K562 (cell line): ENCODE data around the gene PPIL1. TPM values are rescaled to one million over a fixed set of nuclear protein-coding genes. Genes with fewer than 3 reads are reported as not detected.
A peak's percentile ranks its signal among the peaks of the same experiment; 100 is the strongest.

Experiments
- BRF1 ChIP-seq: IDR thresholded peaks from 3 replicates; pipeline ENCODE4 v1.6.1; 2011; ENCODE audit warnings: borderline replicate concordance, mild to moderate bottlenecking; ENCODE audit not compliant: insufficient read length; ENCODE audit errors: extremely low read depth
- E2F4 ChIP-seq: sonication (generic); formaldehyde crosslinking; IDR thresholded peaks from 2 replicates; pipeline ENCODE4 v1.8.0; 2022; ENCODE audit warnings: mild to moderate bottlenecking, low read depth, missing genetic modification reagents
- GABPA ChIP-seq: fragments of 200-800 bp; sonication (Bioruptor generic); conservative IDR thresholded peaks from 2 replicates; pipeline ENCODE4 v1.6.1; 2016; ENCODE audit warnings: low read depth, missing genetic modification characterization, missing compliant biosample characterization
- HCFC1 ChIP-seq: IDR thresholded peaks from 2 replicates; pipeline ENCODE4 v1.6.1; 2012; ENCODE audit warnings: low read depth, low read length, improper control_type of control experiment
- HLTF ChIP-seq: fragments of 450-650 bp; IDR thresholded peaks from 2 replicates; pipeline ENCODE4 v1.6.1; 2016
- KDM1A ChIP-seq, 2 experiments: fragments of 450-650 bp; IDR thresholded peaks; 2 replicates each; pipeline ENCODE4 v1.6.1; 2016; ENCODE audit warnings: mild to moderate bottlenecking in 2 of 2
- MCM3 ChIP-seq: fragments of 450-650 bp; IDR thresholded peaks from 2 replicates; pipeline ENCODE4 v1.6.1; 2016
- PRPF4 ChIP-seq: fragments of 200-400 bp; formaldehyde crosslinking; IDR thresholded peaks from one replicate; pipeline ENCODE4 v1.6.1; 2017; ENCODE audit warnings: low read length, low read depth, mild to moderate bottlenecking; ENCODE audit not compliant: insufficient read depth, poor library complexity, severe bottlenecking
- PTTG1 ChIP-seq: fragments of 450-650 bp; IDR thresholded peaks from 2 replicates; pipeline ENCODE4 v1.6.1; 2016; ENCODE audit warnings: low read depth, mild to moderate bottlenecking, missing genetic modification characterization, missing compliant biosample characterization
- RBM34 ChIP-seq: fragments of 200-400 bp; formaldehyde crosslinking; IDR thresholded peaks from 2 replicates; pipeline ENCODE4 v1.6.1; 2018; ENCODE audit warnings: low read length, borderline replicate concordance; ENCODE audit not compliant: insufficient read depth
- RBM39 ChIP-seq: fragments of 200-400 bp; formaldehyde crosslinking; optimal IDR thresholded peaks from 2 replicates; pipeline ENCODE3; 2018; ENCODE audit warnings: low read depth, low read length
- TAF1 ChIP-seq: IDR thresholded peaks from 2 replicates; pipeline ENCODE4 v1.6.1; 2011; ENCODE audit warnings: mild to moderate bottlenecking, low read length, moderate library complexity; ENCODE audit not compliant: insufficient read depth, control insufficient read depth, severe bottlenecking; ENCODE audit errors: extremely low read depth
- TRIM28 ChIP-seq: fragments of 450-650 bp; IDR thresholded peaks from 2 replicates; pipeline ENCODE4 v1.6.1; 2017
- TSC22D4 ChIP-seq: fragments of 450-650 bp; IDR thresholded peaks from 2 replicates; pipeline ENCODE4 v1.6.1; 2016; ENCODE audit warnings: missing genetic modification characterization, missing biosample characterization, control low read depth
- ZNF354B ChIP-seq: fragments of 250-450 bp; sonication (Bioruptor Pico); IDR thresholded peaks from 2 replicates; pipeline ENCODE4 v1.4.0; 2020
- ZNF41 ChIP-seq: fragments of 250-450 bp; sonication (Bioruptor Pico); conservative IDR thresholded peaks from 2 replicates; pipeline ENCODE4 v1.4.0; 2020; ENCODE audit warnings: mild to moderate bottlenecking
- ZNF586 ChIP-seq: fragments of 450-650 bp; formaldehyde crosslinking; conservative IDR thresholded peaks from 2 replicates; pipeline ENCODE4 v1.4.0; 2020; ENCODE audit warnings: mild to moderate bottlenecking, moderate library complexity
- ZNF778 ChIP-seq: fragments of 450-650 bp; formaldehyde crosslinking; IDR thresholded peaks from 2 replicates; pipeline ENCODE4 v1.4.0; 2020; ENCODE audit warnings: mild to moderate bottlenecking, moderate library complexity
- ZNF780A ChIP-seq: fragments of 250-450 bp; sonication (Bioruptor Pico); IDR thresholded peaks from 2 replicates; pipeline ENCODE4 v1.5.0; 2021; ENCODE audit warnings: mild to moderate bottlenecking
- polyA plus RNA-seq, 8 experiments: library from polyadenylated mRNA; depleted of rRNA in 4 of 8; stranded (reverse) in 5 of 8; unstranded in 3 of 8; fragments of >200 nt; fragmentation: Nextera tagmentation in 2 of 8; fragmentation: Illumina TruSeq in 1 of 8; extraction: Ambion mirVana in 2 of 8; extraction: Trizol in 1 of 8; gene quantifications; 2 replicates each; pipeline versions ENCODE4 v1.2.1 to v1.2.3, GENCODE V29; 2011 to 2014; ENCODE audit warnings: inconsistent platforms in 1 of 8, missing spikeins in 1 of 8
- total RNA-seq, 7 experiments: library from RNA; depleted of rRNA in 6 of 7; stranded (reverse); fragments of >200 nt in 6 of 7; fragmentation: Illumina TruSeq in 2 of 7; extraction: Trizol in 2 of 7; gene quantifications; 2 replicates each; pipeline versions ENCODE4 v1.2.1 to v1.2.3, GENCODE V29; 2011 to 2021; ENCODE audit warnings: low replicate concordance in 1 of 7
- TF ChIP-seq, protein P1 (sequence below): IDR thresholded peaks from 2 replicates; pipeline ENCODE4 v1.6.1; 2012; ENCODE audit warnings: low read depth, low read length, improper control_type of control experiment, borderline replicate concordance
- TF ChIP-seq, protein P2 (sequence below): fragments of 250-450 bp; sonication (Bioruptor Pico); IDR thresholded peaks from 2 replicates; pipeline ENCODE4 v1.5.0; 2021; ENCODE audit warnings: mild to moderate bottlenecking, borderline replicate concordance
- TF ChIP-seq, protein P3 (sequence below): fragments of 250-450 bp; sonication (Bioruptor Pico); IDR thresholded peaks from 2 replicates; pipeline ENCODE4 v1.8.0; 2021; ENCODE audit warnings: moderate library complexity, mild to moderate bottlenecking, inconsistent platforms
- TF ChIP-seq, protein P4 (sequence below): fragments of 250-450 bp; sonication (Bioruptor Pico); IDR thresholded peaks from 2 replicates; pipeline ENCODE4 v1.5.0; 2021

The PPIL1 gene
- total and polyA plus RNA-seq, 9 of the 15 experiments (the other 6 are each of a cell fraction or from before 2014, with no cell fraction given), result 65.8 to 205 (median 130) TPM

DNA sequence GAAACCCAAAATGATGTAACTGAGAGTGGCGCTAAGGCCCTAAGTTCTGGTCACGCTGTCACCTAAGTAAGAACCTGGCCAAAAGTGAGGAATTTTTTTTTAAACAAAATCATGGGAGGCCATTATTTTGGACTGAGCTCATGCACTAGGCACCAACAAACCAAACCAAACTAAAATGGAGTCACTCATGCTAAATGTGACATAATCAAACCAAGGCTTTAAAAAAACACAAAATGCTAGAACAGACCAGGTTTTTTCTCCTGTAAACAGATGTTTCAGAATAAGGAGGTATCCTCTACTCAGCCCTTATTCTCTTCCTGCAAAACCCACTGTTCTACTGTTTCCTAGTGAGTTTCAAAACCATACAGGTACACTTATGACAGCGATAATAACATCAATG, 10.0 kb upstream of the PPIL1 start (continued):
- TF ChIP-seq E2F4 (CRISPR knock-in tag), result no peak
- TF ChIP-seq TSC22D4, result no peak
- TF ChIP-seq RBM34, result no peak
- peak; percentile 97 for TF ChIP-seq PTTG1
- no peak for TF ChIP-seq KDM1A (IDR thresholded peaks at IDR 0.05)
- TF ChIP-seq PRPF4, result no peak
- TF ChIP-seq ZNF586 (CRISPR knock-in tag), result no peak
- no peak for TF ChIP-seq RBM39
- no peak for TF ChIP-seq MCM3
- TF ChIP-seq, protein P1, sequence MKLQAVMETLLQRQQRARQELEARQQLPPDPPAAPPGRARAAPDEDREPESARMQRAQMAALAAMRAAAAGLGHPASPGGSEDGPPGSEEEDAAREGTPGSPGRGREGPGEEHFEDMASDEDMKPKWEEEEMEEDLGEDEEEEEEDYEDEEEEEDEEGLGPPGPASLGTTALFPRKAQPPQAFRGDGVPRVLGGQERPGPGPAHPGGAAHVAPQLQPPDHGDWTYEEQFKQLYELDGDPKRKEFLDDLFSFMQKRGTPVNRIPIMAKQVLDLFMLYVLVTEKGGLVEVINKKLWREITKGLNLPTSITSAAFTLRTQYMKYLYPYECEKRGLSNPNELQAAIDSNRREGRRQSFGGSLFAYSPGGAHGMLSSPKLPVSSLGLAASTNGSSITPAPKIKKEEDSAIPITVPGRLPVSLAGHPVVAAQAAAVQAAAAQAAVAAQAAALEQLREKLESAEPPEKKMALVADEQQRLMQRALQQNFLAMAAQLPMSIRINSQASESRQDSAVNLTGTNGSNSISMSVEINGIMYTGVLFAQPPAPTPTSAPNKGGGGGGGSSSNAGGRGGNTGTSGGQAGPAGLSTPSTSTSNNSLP, result no peak
- TF ChIP-seq, protein P2, sequence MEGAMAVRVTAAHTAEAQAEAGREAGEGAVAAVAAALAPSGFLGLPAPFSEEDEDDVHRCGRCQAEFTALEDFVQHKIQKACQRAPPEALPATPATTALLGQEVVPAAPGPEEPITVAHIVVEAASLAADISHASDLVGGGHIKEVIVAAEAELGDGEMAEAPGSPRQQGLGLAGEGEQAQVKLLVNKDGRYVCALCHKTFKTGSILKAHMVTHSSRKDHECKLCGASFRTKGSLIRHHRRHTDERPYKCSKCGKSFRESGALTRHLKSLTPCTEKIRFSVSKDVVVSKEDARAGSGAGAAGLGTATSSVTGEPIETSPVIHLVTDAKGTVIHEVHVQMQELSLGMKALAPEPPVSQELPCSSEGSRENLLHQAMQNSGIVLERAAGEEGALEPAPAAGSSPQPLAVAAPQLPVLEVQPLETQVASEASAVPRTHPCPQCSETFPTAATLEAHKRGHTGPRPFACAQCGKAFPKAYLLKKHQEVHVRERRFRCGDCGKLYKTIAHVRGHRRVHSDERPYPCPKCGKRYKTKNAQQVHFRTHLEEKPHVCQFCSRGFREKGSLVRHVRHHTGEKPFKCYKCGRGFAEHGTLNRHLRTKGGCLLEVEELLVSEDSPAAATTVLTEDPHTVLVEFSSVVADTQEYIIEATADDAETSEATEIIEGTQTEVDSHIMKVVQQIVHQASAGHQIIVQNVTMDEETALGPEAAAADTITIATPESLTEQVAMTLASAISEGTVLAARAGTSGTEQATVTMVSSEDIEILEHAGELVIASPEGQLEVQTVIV (CRISPR knock-in tag), result no peak
- TF ChIP-seq, protein P3, sequence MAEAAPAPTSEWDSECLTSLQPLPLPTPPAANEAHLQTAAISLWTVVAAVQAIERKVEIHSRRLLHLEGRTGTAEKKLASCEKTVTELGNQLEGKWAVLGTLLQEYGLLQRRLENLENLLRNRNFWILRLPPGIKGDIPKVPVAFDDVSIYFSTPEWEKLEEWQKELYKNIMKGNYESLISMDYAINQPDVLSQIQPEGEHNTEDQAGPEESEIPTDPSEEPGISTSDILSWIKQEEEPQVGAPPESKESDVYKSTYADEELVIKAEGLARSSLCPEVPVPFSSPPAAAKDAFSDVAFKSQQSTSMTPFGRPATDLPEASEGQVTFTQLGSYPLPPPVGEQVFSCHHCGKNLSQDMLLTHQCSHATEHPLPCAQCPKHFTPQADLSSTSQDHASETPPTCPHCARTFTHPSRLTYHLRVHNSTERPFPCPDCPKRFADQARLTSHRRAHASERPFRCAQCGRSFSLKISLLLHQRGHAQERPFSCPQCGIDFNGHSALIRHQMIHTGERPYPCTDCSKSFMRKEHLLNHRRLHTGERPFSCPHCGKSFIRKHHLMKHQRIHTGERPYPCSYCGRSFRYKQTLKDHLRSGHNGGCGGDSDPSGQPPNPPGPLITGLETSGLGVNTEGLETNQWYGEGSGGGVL (CRISPR knock-in tag), result peak; percentile 71
- TF ChIP-seq HCFC1, result no peak
- no peak for TF ChIP-seq GABPA (tag)
- no peak for TF ChIP-seq BRF1
- TF ChIP-seq, protein P4, sequence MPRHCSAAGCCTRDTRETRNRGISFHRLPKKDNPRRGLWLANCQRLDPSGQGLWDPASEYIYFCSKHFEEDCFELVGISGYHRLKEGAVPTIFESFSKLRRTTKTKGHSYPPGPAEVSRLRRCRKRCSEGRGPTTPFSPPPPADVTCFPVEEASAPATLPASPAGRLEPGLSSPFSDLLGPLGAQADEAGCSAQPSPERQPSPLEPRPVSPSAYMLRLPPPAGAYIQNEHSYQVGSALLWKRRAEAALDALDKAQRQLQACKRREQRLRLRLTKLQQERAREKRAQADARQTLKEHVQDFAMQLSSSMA, result no peak
- TF ChIP-seq HLTF, result no peak
- no peak for TF ChIP-seq ZNF780A (CRISPR knock-in tag)
- TF ChIP-seq ZNF354B, result peak; percentile 77
- TF ChIP-seq ZNF778 (CRISPR knock-in tag), result no peak
- TF ChIP-seq TRIM28, result no peak
- TF ChIP-seq ZNF41 (CRISPR knock-in tag), result peak; percentile 90
- no peak for TF ChIP-seq TAF1
